Fibroblast of lung (primary cell): ENCODE measurements around the gene TEX19. TPM values are rescaled to one million over a fixed set of nuclear protein-coding genes. Genes with fewer than 3 reads are reported as not detected.

ENCODE experiments used
- DNase-seq, 2 donors: peaks; one replicate each; pipeline versions ENCODE4 v3.0.0 to v3.0.0-alpha.2; 2010; ENCODE audit warnings: low read depth in 2 of 2
- H2AFZ ChIP-seq: 2 replicates; pipeline ENCODE4 v1.5.1; 2012; ENCODE audit warnings: low read length, control low read depth, inconsistent platforms
- H3K27ac ChIP-seq: 2 replicates; pipeline ENCODE4 v1.5.1; 2011; ENCODE audit warnings: low read length, control low read depth; ENCODE audit not compliant: insufficient read depth
- H3K27me3 ChIP-seq: 2 replicates; pipeline ENCODE4 v1.5.1; 2011; ENCODE audit warnings: mild to moderate bottlenecking, low read length; ENCODE audit not compliant: control insufficient read depth, insufficient read depth
- H3K36me3 ChIP-seq: 2 replicates; pipeline ENCODE4 v1.5.1; 2011; ENCODE audit warnings: low read length; ENCODE audit not compliant: control insufficient read depth, insufficient read depth
- H3K4me1 ChIP-seq: 2 replicates; pipeline ENCODE4 v1.5.1; 2011; ENCODE audit warnings: low read length; ENCODE audit not compliant: control insufficient read depth, insufficient read depth; ENCODE audit errors: extremely low read depth
- H3K4me2 ChIP-seq: 2 replicates; pipeline ENCODE4 v1.5.1; 2011; ENCODE audit warnings: low read length, control low read depth; ENCODE audit not compliant: insufficient read depth; ENCODE audit errors: extremely low read depth
- H3K4me3 ChIP-seq, 4 experiments: fragments of 200-600 bp in 1 of 4; sonication (generic) in 1 of 4; replicated peaks in 1 of 4; 2 replicates each; pipeline ENCODE4 v1.5.1; 2011 to 2016; ENCODE audit warnings: low read length in 4 of 4, low read depth in 3 of 4, mild to moderate bottlenecking in 3 of 4, control low read depth in 2 of 4, inconsistent platforms in 1 of 4, mixed read lengths in 1 of 4; ENCODE audit not compliant: insufficient read depth in 1 of 4; ENCODE audit errors: control extremely low read depth in 1 of 4
- H3K79me2 ChIP-seq: 2 replicates; pipeline ENCODE4 v1.5.1; 2012; ENCODE audit warnings: mild to moderate bottlenecking, low read length, inconsistent platforms; ENCODE audit not compliant: control insufficient read depth, insufficient read depth
- H3K9ac ChIP-seq: 2 replicates; pipeline ENCODE4 v1.5.1; 2011; ENCODE audit warnings: mild to moderate bottlenecking, low read length, control low read depth; ENCODE audit not compliant: insufficient read depth
- H3K9me3 ChIP-seq: 2 replicates; pipeline ENCODE4 v1.5.1; 2012; ENCODE audit warnings: low read depth, low read length; ENCODE audit not compliant: control insufficient read depth, insufficient read depth
- H4K20me1 ChIP-seq: 2 replicates; pipeline ENCODE4 v1.5.1; 2011; ENCODE audit warnings: low read length; ENCODE audit not compliant: control insufficient read depth, insufficient read depth; ENCODE audit errors: extremely low read depth
- CTCF ChIP-seq, 2 donors: IDR thresholded peaks in 1 of 2; conservative IDR thresholded peaks in 1 of 2; 1 replicate in 1 of 2; 2 replicates in 1 of 2; pipeline ENCODE4 v1.5.1; 2011 to 2012; ENCODE audit warnings: low read length in 2 of 2, control low read depth in 1 of 2, inconsistent platforms in 1 of 2, low read depth in 1 of 2, mild to moderate bottlenecking in 1 of 2
- EZH2 ChIP-seq: IDR thresholded peaks from 2 replicates; pipeline ENCODE4 v1.5.1; 2012; ENCODE audit warnings: low read length, control low read depth, mild to moderate bottlenecking; ENCODE audit errors: missing control alignments
- polyA plus RNA-seq, 2 donors: library from polyadenylated mRNA; depleted of rRNA in 1 of 2; stranded (reverse) in 1 of 2; unstranded in 1 of 2; fragments of >200 nt; gene quantifications; 2 replicates each; pipeline ENCODE4 v1.2.1, GENCODE V29; 2011 to 2012; ENCODE audit warnings: missing spikeins in 1 of 2
- total RNA-seq: library from RNA; depleted of rRNA; stranded (reverse); fragments of >200 nt; gene quantifications from 2 replicates; pipeline ENCODE4 v1.2.1, GENCODE V29; 2014

Gene TEX19
- total and polyA plus RNA-seq, 2 donors (not counting 1 experiment from before 2014, with no cell fraction given): 0.05 to 0.17 TPM

- H3K27ac ChIP-seq: no peak overlapping the region
- H3K4me2 ChIP-seq: no peak overlapping the region
- H4K20me1 ChIP-seq: no peaks in the 10 kb centered on the region
- no peaks in the 10 kb centered on the region for H3K4me1 ChIP-seq
- H3K9ac ChIP-seq: no peak overlapping the region
- no peaks in the 10 kb centered on the region for H3K79me2 ChIP-seq
- no peaks in the 10 kb centered on the region for H3K36me3 ChIP-seq
- no peak overlapping the region for H3K4me3 ChIP-seq
- no peaks in the 10 kb centered on the region for H3K9me3 ChIP-seq
- no peak for DNase-seq
- peaks cover 11% of the 10 kb centered on the region for H3K27me3 ChIP-seq
- TF ChIP-seq CTCF (conservative IDR thresholded peaks at IDR 0.05 in 1 of 2, IDR thresholded peaks at IDR 0.05 in 1 of 2; ENCODE audit: low read depth in 1 of 2, low read length in 2 of 2): no peak
- TF ChIP-seq EZH2: no peak
- H2AFZ ChIP-seq: no peak overlapping the region
Measured at GRCh38 chr17:82365606-82366295, 6.7 kb downstream of the TEX19 start.

- H3K4me3 ChIP-seq: no peak overlapping the region
- H4K20me1 ChIP-seq: no peaks in the 10 kb centered on the region
- H2AFZ ChIP-seq: no peak overlapping the region
- TF ChIP-seq CTCF (conservative IDR thresholded peaks at IDR 0.05 in 1 of 2, IDR thresholded peaks at IDR 0.05 in 1 of 2; ENCODE audit: low read depth in 1 of 2, low read length in 2 of 2) (no peak), EZH2 (no peak)
- DNase-seq: no peak
- H3K9me3 ChIP-seq: no peaks in the 10 kb centered on the region
- H3K4me2 ChIP-seq: no peak overlapping the region
- no peaks in the 10 kb centered on the region for H3K4me1 ChIP-seq
- H3K79me2 ChIP-seq: no peaks in the 10 kb centered on the region
- H3K27ac ChIP-seq: no peak overlapping the region
- no peak overlapping the region for H3K9ac ChIP-seq
- no peaks in the 10 kb centered on the region for H3K36me3 ChIP-seq
- peaks cover 18% of the 10 kb centered on the region for H3K27me3 ChIP-seq
Measured at GRCh38 chr17:82366749-82367148, 7.7 kb downstream of the TEX19 start.

GRCh38 chr17:82367724-82368524 is 8.9 kb downstream of the TEX19 start:
- peaks cover 30% of the 10 kb centered on the region for H3K27me3 ChIP-seq
- no peak overlapping the region for H3K4me2 ChIP-seq
- no peak overlapping the region for H3K27ac ChIP-seq
- no peaks in the 10 kb centered on the region for H3K4me1 ChIP-seq
- no peak for DNase-seq
- H3K9ac ChIP-seq: no peak overlapping the region
- no peak overlapping the region for H3K4me3 ChIP-seq
- H2AFZ ChIP-seq: no peak overlapping the region
- TF ChIP-seq CTCF (conservative IDR thresholded peaks at IDR 0.05 in 1 of 2, IDR thresholded peaks at IDR 0.05 in 1 of 2; ENCODE audit: low read depth in 1 of 2, low read length in 2 of 2): no peak
- no peak for TF ChIP-seq EZH2
- H3K79me2 ChIP-seq: no peaks in the 10 kb centered on the region
- no peaks in the 10 kb centered on the region for H4K20me1 ChIP-seq
- H3K9me3 ChIP-seq: no peaks in the 10 kb centered on the region
- no peaks in the 10 kb centered on the region for H3K36me3 ChIP-seq
